Caco-2 (cell line): ENCODE results near the gene A1CF. TPM values are rescaled to one million over a fixed set of nuclear protein-coding genes. Genes with fewer than 3 reads are reported as not detected.

Experiments
- BruUV-seq: library from RNA; stranded (reverse); fragments of 400-500 nt; replicated peaks from 2 replicates; lab custom pipeline; 2021; lab: Mats Ljungman, UMichigan
- CTCF ChIA-PET: fragments of 300-600 bp; sonication (Branson Sonifier 250); formaldehyde crosslinking; loops from one replicate; lab custom pipeline; 2022; ENCODE audit warnings: antibody characterized with exemption; lab: Charles Lee
- POLR2A ChIA-PET: fragments of 300-600 bp; sonication (Branson Sonifier 250); formaldehyde crosslinking; loops from one replicate; lab custom pipeline; 2022; ENCODE audit warnings: antibody characterized with exemption; lab: Charles Lee
- DNase-seq, 2 experiments: peaks; one replicate each; pipeline versions ENCODE4 v3.0.0 to v3.0.0-alpha.2; 2020 to 2022
- H3K27me3 ChIP-seq: replicated peaks from 2 replicates; pipeline ENCODE4 v1.6.0; 2011; ENCODE audit warnings: low read length; ENCODE audit not compliant: control insufficient read depth, insufficient read depth
- H3K36me3 ChIP-seq: 2 replicates; pipeline ENCODE4 v1.5.1; 2011; ENCODE audit warnings: low read length; ENCODE audit not compliant: control insufficient read depth, insufficient read depth
- H3K4me1 ChIP-seq: fragments of 250-450 bp; sonication (Bioruptor Pico); 2 replicates; pipeline ENCODE4 v1.5.1; 2020; ENCODE audit warnings: mild to moderate bottlenecking
- H3K4me3 ChIP-seq: 2 replicates; pipeline ENCODE4 v1.5.1; 2011; ENCODE audit warnings: low read depth, mild to moderate bottlenecking, control low read depth, low read length
- H3K9me3 ChIP-seq: fragments of 250-450 bp; sonication (Bioruptor Pico); 2 replicates; pipeline ENCODE4 v1.5.1; 2020; ENCODE audit warnings: mild to moderate bottlenecking, moderate library complexity
- H3K27ac Mint-ChIP-seq: one replicate; pipeline ENCODE4 v1.8.0; 2022; ENCODE audit warnings: mixed read lengths; ENCODE audit not compliant: unreplicated experiment
- H3K27me3 Mint-ChIP-seq: one replicate; pipeline ENCODE4 v1.8.0; 2022; ENCODE audit warnings: mixed read lengths; ENCODE audit not compliant: insufficient read depth, unreplicated experiment
- H3K36me3 Mint-ChIP-seq: one replicate; pipeline ENCODE4 v1.8.0; 2022; ENCODE audit warnings: mild to moderate bottlenecking, mixed read lengths; ENCODE audit not compliant: insufficient read depth, unreplicated experiment
- H3K4me1 Mint-ChIP-seq: one replicate; pipeline ENCODE4 v1.8.0; 2022; ENCODE audit warnings: low read depth, mixed read lengths; ENCODE audit not compliant: unreplicated experiment
- H3K4me3 Mint-ChIP-seq: one replicate; pipeline ENCODE4 v1.8.0; 2022; ENCODE audit warnings: mild to moderate bottlenecking, moderate library complexity, mixed read lengths; ENCODE audit not compliant: unreplicated experiment
- H3K9me3 Mint-ChIP-seq: one replicate; pipeline ENCODE4 v1.8.0; 2022; ENCODE audit warnings: mixed read lengths; ENCODE audit not compliant: unreplicated experiment
- intact Hi-C: fragments of 100-400 bp; cut with micrococcal nuclease; formaldehyde crosslinking; loops from one replicate; pipeline ENCODE4 v1.10.0; 2022; ENCODE audit not compliant: unreplicated experiment
- total RNA-seq: library from RNA; stranded (reverse); gene quantifications from 2 replicates; pipeline ENCODE4 v1.2.3, GENCODE V29; 2022
- TF ChIP-seq, protein P1 (sequence below), 2 experiments: fragments of 200-600 bp in 1 of 2; IDR thresholded peaks; 1 replicate in 1 of 2; 2 replicates in 1 of 2; pipeline versions ENCODE4 v1.5.1 to v1.8.0; 2011 to 2022; ENCODE audit warnings: antibody characterized with exemption in 1 of 2, control low read depth in 1 of 2, inconsistent platforms in 1 of 2, low read depth in 1 of 2, low read length in 1 of 2, mild to moderate bottlenecking in 1 of 2, moderate library complexity in 1 of 2; ENCODE audit not compliant: insufficient read depth in 1 of 2, severe bottlenecking in 1 of 2, unreplicated experiment in 1 of 2

A1CF gene
- total RNA-seq, 1 experiment from 2014 or later: 29.9 TPM

DNA sequence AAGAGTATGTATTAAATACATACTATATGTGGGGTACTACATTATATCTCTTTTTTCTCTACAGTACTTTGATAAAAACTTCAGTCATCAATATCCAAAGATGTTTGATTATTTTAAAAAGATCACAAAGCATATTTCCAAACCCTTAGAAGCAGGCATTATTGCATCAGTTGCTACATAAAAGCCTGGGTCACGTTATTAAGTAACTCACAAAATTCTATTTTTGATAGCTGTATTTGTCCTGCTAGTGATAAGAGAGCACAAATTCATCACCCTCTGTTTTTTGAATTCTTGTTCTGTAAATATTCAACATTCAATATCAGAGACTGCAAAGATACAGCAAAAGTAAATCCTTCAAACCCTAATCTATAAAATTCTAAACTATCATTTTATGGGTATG is 30.0 kb downstream of the A1CF start:
- BruUV-seq: no TSS peak
- Mint-ChIP-seq H3K4me3 (no peak overlapping the region), H3K9me3 (no peaks in the 10 kb centered on the region), H3K4me1 (peaks cover 57% of the 10 kb centered on the region), H3K27me3 (no peaks in the 10 kb centered on the region), H3K36me3 (peaks cover 17% of the 10 kb centered on the region), H3K27ac (peak overlapping the region; percentile 48)
- ChIA-PET CTCF (no interaction called here), POLR2A (no interaction called here)
- intact Hi-C loops: loop anchor here (1.0 kb wide), 1 partner anchor 30 kb away; the partner anchor contains the start of gene A1CF
- Histone ChIP-seq H3K4me3 (no peak overlapping the region), H3K36me3 (peaks cover 3% of the 10 kb centered on the region; the same call in 1 of the 2 replicates), H3K27me3 (no peaks in the 10 kb centered on the region), H3K4me1 (peaks cover 74% of the 10 kb centered on the region), H3K9me3 (no peaks in the 10 kb centered on the region)
- TF ChIP-seq, protein P1, sequence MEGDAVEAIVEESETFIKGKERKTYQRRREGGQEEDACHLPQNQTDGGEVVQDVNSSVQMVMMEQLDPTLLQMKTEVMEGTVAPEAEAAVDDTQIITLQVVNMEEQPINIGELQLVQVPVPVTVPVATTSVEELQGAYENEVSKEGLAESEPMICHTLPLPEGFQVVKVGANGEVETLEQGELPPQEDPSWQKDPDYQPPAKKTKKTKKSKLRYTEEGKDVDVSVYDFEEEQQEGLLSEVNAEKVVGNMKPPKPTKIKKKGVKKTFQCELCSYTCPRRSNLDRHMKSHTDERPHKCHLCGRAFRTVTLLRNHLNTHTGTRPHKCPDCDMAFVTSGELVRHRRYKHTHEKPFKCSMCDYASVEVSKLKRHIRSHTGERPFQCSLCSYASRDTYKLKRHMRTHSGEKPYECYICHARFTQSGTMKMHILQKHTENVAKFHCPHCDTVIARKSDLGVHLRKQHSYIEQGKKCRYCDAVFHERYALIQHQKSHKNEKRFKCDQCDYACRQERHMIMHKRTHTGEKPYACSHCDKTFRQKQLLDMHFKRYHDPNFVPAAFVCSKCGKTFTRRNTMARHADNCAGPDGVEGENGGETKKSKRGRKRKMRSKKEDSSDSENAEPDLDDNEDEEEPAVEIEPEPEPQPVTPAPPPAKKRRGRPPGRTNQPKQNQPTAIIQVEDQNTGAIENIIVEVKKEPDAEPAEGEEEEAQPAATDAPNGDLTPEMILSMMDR (IDR thresholded peaks at IDR 0.05; ENCODE audit: insufficient read depth in 1 of 2, low read depth in 1 of 2, low read length in 1 of 2, severe bottlenecking in 1 of 2, unreplicated experiment in 1 of 2): no peak
- DNase-seq: peak in 1 of 2 experiments; percentile 24

DNA sequence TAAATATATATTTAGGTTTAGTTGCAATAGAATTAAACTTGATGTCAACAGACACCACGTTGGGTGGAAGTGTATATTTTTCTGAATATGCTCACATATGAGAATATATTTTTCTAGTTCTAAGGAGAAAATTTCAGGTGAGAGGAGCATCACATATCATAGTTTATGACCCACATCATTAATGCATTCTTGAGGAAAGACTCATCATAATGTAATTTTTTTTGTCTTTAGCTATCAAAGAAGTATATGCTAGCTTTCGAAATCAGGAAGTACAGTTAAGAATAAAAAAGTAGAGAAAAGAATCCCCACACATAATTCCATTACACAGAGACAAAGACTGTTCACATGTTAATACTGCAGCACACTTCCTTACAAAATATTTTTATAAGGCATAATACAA is 30.4 kb downstream of the A1CF start:
- no peak for DNase-seq
- Histone ChIP-seq H3K36me3 (peaks cover 3% of the 10 kb centered on the region; the same call in 1 of the 2 replicates), H3K9me3 (no peaks in the 10 kb centered on the region), H3K4me1 (peaks cover 78% of the 10 kb centered on the region), H3K27me3 (no peaks in the 10 kb centered on the region), H3K4me3 (no peak overlapping the region)
- Mint-ChIP-seq H3K4me3 (no peak overlapping the region), H3K27ac (peak overlapping the region; percentile 48), H3K36me3 (peaks cover 17% of the 10 kb centered on the region), H3K27me3 (no peaks in the 10 kb centered on the region), H3K4me1 (peaks cover 57% of the 10 kb centered on the region), H3K9me3 (no peaks in the 10 kb centered on the region)
- ChIA-PET POLR2A (no interaction called here), CTCF (no interaction called here)
- BruUV-seq: no TSS peak
- intact Hi-C loops: loop anchor here (1.0 kb wide), 1 partner anchor 30 kb away; the partner anchor contains the start of gene A1CF
- TF ChIP-seq, protein P1 (IDR thresholded peaks at IDR 0.05; ENCODE audit: insufficient read depth in 1 of 2, low read depth in 1 of 2, low read length in 1 of 2, severe bottlenecking in 1 of 2, unreplicated experiment in 1 of 2): no peak

DNA sequence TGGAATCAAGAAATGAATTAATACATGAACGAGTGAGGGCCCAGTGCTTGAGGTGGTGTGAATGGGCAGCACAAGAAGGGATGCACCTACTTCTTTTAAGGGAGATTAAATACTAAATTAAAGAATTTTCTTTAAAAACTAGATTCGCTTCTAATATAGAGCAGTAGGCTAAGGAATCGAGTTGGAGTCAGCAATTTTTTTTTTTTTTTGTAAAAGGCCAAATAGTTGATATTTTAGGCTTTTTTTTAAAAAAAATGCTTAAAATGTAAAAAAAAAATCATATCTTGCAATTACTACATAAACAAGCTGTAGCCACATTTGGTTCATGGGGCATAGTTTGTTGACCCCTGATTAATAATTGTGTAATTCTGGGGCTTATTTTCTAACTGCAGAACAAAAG is 31.9 kb downstream of the A1CF start:
- H3K9me3 Mint-ChIP-seq: no peaks in the 10 kb centered on the region
- H3K4me3 ChIP-seq: no peak overlapping the region
- H3K36me3 Mint-ChIP-seq: peaks cover 11% of the 10 kb centered on the region
- peak overlapping the region; percentile 59 for H3K27ac Mint-ChIP-seq
- H3K27me3 ChIP-seq: no peaks in the 10 kb centered on the region
- H3K4me1 ChIP-seq: peaks cover 81% of the 10 kb centered on the region
- peaks cover 57% of the 10 kb centered on the region for H3K4me1 Mint-ChIP-seq
- H3K4me3 Mint-ChIP-seq: no peak overlapping the region
- intact Hi-C loops: no loop called here
- ChIA-PET CTCF (no interaction called here), POLR2A (no interaction called here)
- TF ChIP-seq, protein P1 (IDR thresholded peaks at IDR 0.05; ENCODE audit: insufficient read depth in 1 of 2, low read depth in 1 of 2, low read length in 1 of 2, severe bottlenecking in 1 of 2, unreplicated experiment in 1 of 2): no peak
- BruUV-seq: no TSS peak
- no peaks in the 10 kb centered on the region; the same call in 1 of the 2 replicates for H3K36me3 ChIP-seq
- no peaks in the 10 kb centered on the region for H3K27me3 Mint-ChIP-seq
- DNase-seq: no peak
- H3K9me3 ChIP-seq: no peaks in the 10 kb centered on the region
